Uterus (tissue), 4 donors: Measurements from ENCODE around the gene GANC. TPM values are rescaled to one million over a fixed set of nuclear protein-coding genes. Genes with fewer than 3 reads are reported as not detected.

ENCODE experiments used
- DNase-seq, 2 donors: peaks; one replicate each; pipeline ENCODE4 v3.0.0-alpha.2; 2019 to 2020
- H3K27ac ChIP-seq, 2 donors: fragments of 200-600 bp; sonication (generic); 1 replicate in 1 of 2; 2 replicates in 1 of 2; pipeline ENCODE4 v1.5.1; 2016 to 2018
- H3K27me3 ChIP-seq, 2 donors: fragments of 200-600 bp; sonication (generic); one replicate each; pipeline ENCODE4 v1.5.1; 2018 to 2019; ENCODE audit warnings: control low read depth in 1 of 2
- H3K36me3 ChIP-seq, 2 donors: fragments of 200-600 bp; sonication (generic); one replicate each; pipeline ENCODE4 v1.5.1; 2019; ENCODE audit warnings: control low read depth in 1 of 2
- H3K4me1 ChIP-seq, 2 donors: fragments of 200-600 bp; sonication (generic); one replicate each; pipeline ENCODE4 v1.5.1; 2018 to 2019; ENCODE audit warnings: control low read depth in 1 of 2
- H3K4me3 ChIP-seq, 2 donors: fragments of 200-600 bp; sonication (generic); 1 replicate in 1 of 2; 2 replicates in 1 of 2; pipeline ENCODE4 v1.5.1; 2018 to 2019; ENCODE audit warnings: mild to moderate bottlenecking in 1 of 2
- H3K9me3 ChIP-seq, 2 donors: fragments of 200-600 bp; sonication (generic); one replicate each; pipeline ENCODE4 v1.5.1; 2019; ENCODE audit warnings: control low read depth in 1 of 2
- POLR2A ChIP-seq, 2 donors: fragments of 450-650 bp; IDR thresholded peaks; one replicate each; pipeline ENCODE4 v1.6.1; 2016; ENCODE audit warnings: antibody characterized with exemption in 2 of 2, mild to moderate bottlenecking in 1 of 2, moderate library complexity in 1 of 2
- intact Hi-C: fragments of 100-400 bp; cut with DNase I; formaldehyde crosslinking; loops from one replicate; pipeline ENCODE4 v1.15.1; 2023; ENCODE audit warnings: low total_unique reads
- total RNA-seq, 4 donors: library from RNA; depleted of rRNA in 3 of 4; stranded (reverse); fragments of >200 nt in 3 of 4; gene quantifications; one replicate each; pipeline versions ENCODE4 v1.1.0 to v1.2.4, GENCODE V29; 2014 to 2023
- TF ChIP-seq, protein P1 (sequence below), 4 experiments: fragments of 200-600 bp in 2 of 4; fragments of 450-650 bp in 2 of 4; sonication (generic) in 2 of 4; IDR thresholded peaks; one replicate each; pipeline ENCODE4 v1.5.1; 2016 to 2019; ENCODE audit warnings: antibody characterized with exemption in 4 of 4, mild to moderate bottlenecking in 2 of 4, moderate library complexity in 1 of 4
- donor health status: DM: yes; HTN: yes; CAD: no.

Gene GANC
- total RNA-seq, 4 donors from 2014 or later = 11.8 to 48.9 (median 41.3) TPM

DNA sequence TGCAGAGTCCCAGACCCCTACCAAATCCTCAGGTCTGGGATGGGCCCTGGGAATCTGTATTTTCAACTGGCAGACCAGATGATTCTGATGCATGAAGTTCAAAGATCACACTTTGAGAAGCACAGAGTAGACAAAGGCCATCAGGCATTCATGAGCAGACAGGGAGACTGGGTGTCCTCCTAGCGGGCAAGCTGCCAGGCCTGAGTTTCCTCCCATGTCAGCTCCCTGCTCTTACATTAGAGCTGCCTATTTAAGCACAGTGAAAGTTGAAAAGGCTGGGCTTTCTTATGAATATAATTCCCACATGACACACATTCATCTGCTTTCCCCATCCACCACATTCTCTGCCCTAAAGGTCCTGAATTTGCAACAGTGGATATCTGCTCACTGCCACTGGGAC, 100.3 kb downstream of the GANC start:
- Histone ChIP-seq H3K27me3 (no peaks in the 10 kb centered on the region), H3K27ac (no peak overlapping the region), H3K9me3 (no peaks in the 10 kb centered on the region), H3K4me3 (no peak overlapping the region), H3K36me3 (no peaks in the 10 kb centered on the region), H3K4me1 (no peaks in the 10 kb centered on the region)
- TF ChIP-seq, protein P1, sequence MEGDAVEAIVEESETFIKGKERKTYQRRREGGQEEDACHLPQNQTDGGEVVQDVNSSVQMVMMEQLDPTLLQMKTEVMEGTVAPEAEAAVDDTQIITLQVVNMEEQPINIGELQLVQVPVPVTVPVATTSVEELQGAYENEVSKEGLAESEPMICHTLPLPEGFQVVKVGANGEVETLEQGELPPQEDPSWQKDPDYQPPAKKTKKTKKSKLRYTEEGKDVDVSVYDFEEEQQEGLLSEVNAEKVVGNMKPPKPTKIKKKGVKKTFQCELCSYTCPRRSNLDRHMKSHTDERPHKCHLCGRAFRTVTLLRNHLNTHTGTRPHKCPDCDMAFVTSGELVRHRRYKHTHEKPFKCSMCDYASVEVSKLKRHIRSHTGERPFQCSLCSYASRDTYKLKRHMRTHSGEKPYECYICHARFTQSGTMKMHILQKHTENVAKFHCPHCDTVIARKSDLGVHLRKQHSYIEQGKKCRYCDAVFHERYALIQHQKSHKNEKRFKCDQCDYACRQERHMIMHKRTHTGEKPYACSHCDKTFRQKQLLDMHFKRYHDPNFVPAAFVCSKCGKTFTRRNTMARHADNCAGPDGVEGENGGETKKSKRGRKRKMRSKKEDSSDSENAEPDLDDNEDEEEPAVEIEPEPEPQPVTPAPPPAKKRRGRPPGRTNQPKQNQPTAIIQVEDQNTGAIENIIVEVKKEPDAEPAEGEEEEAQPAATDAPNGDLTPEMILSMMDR (IDR thresholded peaks at IDR 0.05) = no peak
- TF ChIP-seq POLR2A (IDR thresholded peaks at IDR 0.05) = no peak
- no peak for DNase-seq
- intact Hi-C loops = no loop called here

DNA sequence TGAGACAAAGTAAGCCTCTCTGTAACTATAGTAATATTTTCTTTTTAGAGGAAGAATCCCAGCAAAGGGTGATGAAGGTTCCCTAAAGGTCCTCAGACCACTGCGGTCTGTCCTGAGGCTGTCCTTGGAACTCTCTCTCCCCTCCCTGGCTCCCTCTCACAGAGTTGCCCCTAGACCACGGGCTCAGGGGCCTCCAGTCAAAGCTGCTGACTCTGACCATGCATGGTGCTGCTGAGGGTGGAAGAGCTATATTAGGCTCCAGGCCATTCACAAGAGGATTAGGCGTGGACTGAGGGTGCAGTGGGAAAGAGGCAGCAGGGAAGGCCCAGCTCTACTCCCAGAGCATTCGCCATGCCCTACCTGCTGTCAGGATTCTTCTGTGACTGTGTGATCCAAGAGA, 100.9 kb downstream of the GANC start:
- no peaks in the 10 kb centered on the region for H3K27me3 ChIP-seq
- no peaks in the 10 kb centered on the region for H3K4me1 ChIP-seq
- H3K27ac ChIP-seq = no peak overlapping the region
- no peaks in the 10 kb centered on the region for H3K36me3 ChIP-seq
- no peaks in the 10 kb centered on the region for H3K9me3 ChIP-seq
- TF ChIP-seq, protein P1 (IDR thresholded peaks at IDR 0.05) = no peak
- no peak for TF ChIP-seq POLR2A (IDR thresholded peaks at IDR 0.05)
- DNase-seq = no peak
- intact Hi-C loops = no loop called here
- no peak overlapping the region for H3K4me3 ChIP-seq

DNA sequence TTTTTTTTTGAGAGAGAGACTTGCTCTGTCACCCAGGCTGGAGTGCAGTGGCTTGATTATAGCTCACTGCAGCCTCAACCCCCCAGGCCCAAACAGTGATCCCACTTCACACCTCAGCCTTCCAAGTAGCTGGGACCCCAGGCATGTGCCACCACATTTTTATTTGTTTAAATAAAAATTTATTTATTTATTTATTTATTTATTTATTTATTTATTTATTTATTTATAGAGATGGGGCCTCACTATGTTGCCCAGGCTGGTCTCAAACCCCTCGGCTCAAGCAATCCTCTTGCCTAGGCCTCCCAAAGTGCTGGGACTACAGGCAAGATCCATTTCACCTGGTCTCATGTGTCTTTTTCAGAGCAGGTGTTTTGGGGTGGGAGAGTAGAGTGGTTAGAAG, 101.8 kb downstream of the GANC start:
- Histone ChIP-seq H3K27me3 (no peaks in the 10 kb centered on the region), H3K36me3 (no peaks in the 10 kb centered on the region), H3K4me3 (no peak overlapping the region), H3K27ac (no peak overlapping the region), H3K4me1 (no peaks in the 10 kb centered on the region), H3K9me3 (no peaks in the 10 kb centered on the region)
- intact Hi-C loops = no loop called here
- no peak for TF ChIP-seq POLR2A (IDR thresholded peaks at IDR 0.05)
- TF ChIP-seq, protein P1 (IDR thresholded peaks at IDR 0.05) = no peak
- no peak for DNase-seq

DNA sequence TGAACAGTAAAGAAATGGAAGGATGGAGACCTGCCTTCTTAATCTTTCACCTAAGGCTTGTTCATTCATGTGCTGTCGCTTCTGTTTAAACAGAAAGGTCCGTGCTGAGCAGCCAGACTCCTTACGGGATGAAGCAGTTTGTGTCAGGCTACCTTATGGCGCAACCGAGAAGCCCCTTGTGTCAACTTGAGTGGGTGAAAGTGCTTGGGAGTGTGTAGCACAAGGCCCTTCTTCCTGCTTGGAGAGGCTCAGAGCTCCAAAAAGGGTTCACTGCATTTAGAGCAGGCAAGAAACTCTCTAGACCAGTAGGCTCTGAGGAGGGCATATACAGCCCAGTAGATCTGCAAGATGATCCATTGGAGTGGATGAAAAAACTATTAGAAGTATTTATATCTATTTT, 102.3 kb downstream of the GANC start:
- TF ChIP-seq POLR2A (IDR thresholded peaks at IDR 0.05) = no peak
- TF ChIP-seq, protein P1 (IDR thresholded peaks at IDR 0.05) = no peak
- Histone ChIP-seq H3K27ac (no peak overlapping the region), H3K4me3 (no peak overlapping the region), H3K36me3 (no peaks in the 10 kb centered on the region), H3K27me3 (no peaks in the 10 kb centered on the region), H3K9me3 (no peaks in the 10 kb centered on the region), H3K4me1 (no peaks in the 10 kb centered on the region)
- intact Hi-C loops = no loop called here
- DNase-seq = no peak

DNA sequence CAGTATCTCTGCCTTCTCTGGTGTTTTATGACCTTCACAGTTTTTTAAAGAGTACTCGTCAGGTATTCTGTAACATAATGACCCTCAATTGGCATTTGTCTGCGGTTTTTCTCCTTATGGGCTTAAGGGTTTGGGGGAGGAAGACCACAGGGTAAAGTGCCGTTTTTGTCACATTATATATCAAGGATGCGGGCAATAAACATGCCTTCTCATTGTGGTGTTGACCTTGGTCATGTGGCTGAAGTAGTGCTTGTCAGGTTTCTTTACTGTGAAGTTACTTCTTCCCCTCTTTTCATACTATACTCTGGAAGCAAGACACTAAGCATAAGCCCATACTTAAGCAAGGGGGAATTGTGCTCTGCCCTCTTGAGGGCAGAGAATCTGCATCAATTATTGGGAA, 102.9 kb downstream of the GANC start:
- no peak for TF ChIP-seq POLR2A (IDR thresholded peaks at IDR 0.05)
- TF ChIP-seq, protein P1 (IDR thresholded peaks at IDR 0.05) = no peak

More for the DNA sequence above, 102.9 kb downstream of the GANC start:
- H3K4me3 ChIP-seq = no peak overlapping the region
- intact Hi-C loops = no loop called here
- H3K27ac ChIP-seq = no peak overlapping the region
- H3K9me3 ChIP-seq = no peaks in the 10 kb centered on the region
- H3K27me3 ChIP-seq = no peaks in the 10 kb centered on the region
- no peaks in the 10 kb centered on the region for H3K36me3 ChIP-seq
- no peaks in the 10 kb centered on the region for H3K4me1 ChIP-seq
- no peak for DNase-seq
